KOPT-K1 (cell line): ENCODE results near the gene SP1.
"Not testable (repeated sequence)": the region's sequence is repeated elsewhere in the genome, so short reads cannot be mapped to it uniquely, and the experiment has no call there.

Source experiments
- H3K27ac ChIP-seq: fragments of 200-600 bp; sonication (generic); 2 replicates; pipeline ENCODE4 v1.5.1; 2016; ENCODE audit warnings: antibody characterized with exemption, mild to moderate bottlenecking, low read depth, low read length; ENCODE audit not compliant: poor library complexity, severe bottlenecking
- H3K36me3 ChIP-seq: fragments of 200-600 bp; sonication (generic); 2 replicates; pipeline ENCODE4 v1.5.1; 2017; ENCODE audit warnings: antibody characterized with exemption, mild to moderate bottlenecking, low read length, moderate library complexity; ENCODE audit not compliant: insufficient read depth
- H3K9me3 ChIP-seq: fragments of 200-600 bp; sonication (generic); 2 replicates; pipeline ENCODE4 v1.5.1; 2017; ENCODE audit warnings: antibody characterized with exemption, low read length, mild to moderate bottlenecking; ENCODE audit not compliant: insufficient read depth, poor library complexity, severe bottlenecking

The SP1 gene

GRCh38 chr12:53345486-53346188 is 34.3 kb upstream of the SP1 start:
- Histone ChIP-seq H3K36me3 (no peaks in the 10 kb centered on the region), H3K27ac (no peak overlapping the region), H3K9me3 (no peaks in the 10 kb centered on the region)

GRCh38 chr12:53346491-53346890 is 33.5 kb upstream of the SP1 start:
- H3K36me3 ChIP-seq, result no peaks in the 10 kb centered on the region
- no peaks in the 10 kb centered on the region for H3K9me3 ChIP-seq
- H3K27ac ChIP-seq, result no peak overlapping the region

- Histone ChIP-seq H3K9me3 (no peaks in the 10 kb centered on the region), H3K27ac (no peak overlapping the region), H3K36me3 (no peaks in the 10 kb centered on the region)
These were observed 32.1 kb upstream of the SP1 start for GRCh38 chr12:53347905-53348304.

- Histone ChIP-seq H3K36me3 (no peaks in the 10 kb centered on the region), H3K9me3 (no peaks in the 10 kb centered on the region), H3K27ac (no peak overlapping the region)
These were observed 27.4 kb upstream of the SP1 start for GRCh38 chr12:53352331-53353256.

GRCh38 chr12:53353257-53353655 is 26.7 kb upstream of the SP1 start:
- Histone ChIP-seq H3K36me3 (no peaks in the 10 kb centered on the region), H3K27ac (no peak overlapping the region), H3K9me3 (no peaks in the 10 kb centered on the region)

GRCh38 chr12:53355121-53355520 is 24.9 kb upstream of the SP1 start:
- Histone ChIP-seq H3K9me3 (no peaks in the 10 kb centered on the region), H3K27ac (no peak overlapping the region), H3K36me3 (no peaks in the 10 kb centered on the region)

GRCh38 chr12:53358836-53359419 is 21.0 kb upstream of the SP1 start:
- H3K9me3 ChIP-seq, result no peaks in the 10 kb centered on the region
- no peak overlapping the region for H3K27ac ChIP-seq
- no peaks in the 10 kb centered on the region for H3K36me3 ChIP-seq

GRCh38 chr12:53361638-53362037 is 18.3 kb upstream of the SP1 start:
- not testable (repeated sequence) for H3K27ac ChIP-seq, H3K9me3 ChIP-seq, H3K36me3 ChIP-seq

GRCh38 chr12:53365245-53365904 is 14.6 kb upstream of the SP1 start:
- Histone ChIP-seq H3K36me3 (no peaks in the 10 kb centered on the region), H3K9me3 (no peaks in the 10 kb centered on the region), H3K27ac (no peak overlapping the region)

GRCh38 chr12:53373554-53374133 is 6.3 kb upstream of the SP1 start:
- not testable (repeated sequence) for H3K9me3 ChIP-seq, H3K36me3 ChIP-seq
- peak overlapping the region; percentile 19 for H3K27ac ChIP-seq

- peak overlapping the region; percentile 19 for H3K27ac ChIP-seq
- H3K36me3 ChIP-seq, H3K9me3 ChIP-seq: not testable (repeated sequence)
These were observed 5.7 kb upstream of the SP1 start for GRCh38 chr12:53374277-53374676.

- H3K27ac ChIP-seq, result no peak overlapping the region
- H3K9me3 ChIP-seq, result no peaks in the 10 kb centered on the region
- peaks cover 6% of the 10 kb centered on the region for H3K36me3 ChIP-seq
These were observed 3.2 kb upstream of the SP1 start for GRCh38 chr12:53376747-53377146.

- peak overlapping the region; percentile 90 for H3K27ac ChIP-seq
- peaks cover 21% of the 10 kb centered on the region for H3K36me3 ChIP-seq
- H3K9me3 ChIP-seq, result no peaks in the 10 kb centered on the region
These were observed 1.8 kb upstream of the SP1 start for GRCh38 chr12:53378222-53378621.

- H3K36me3 ChIP-seq, result peaks cover 27% of the 10 kb centered on the region
- H3K9me3 ChIP-seq, result no peaks in the 10 kb centered on the region
- H3K27ac ChIP-seq, result peak overlapping the region; percentile 90
These were observed 1.1 kb upstream of the SP1 start for GRCh38 chr12:53378724-53379388.
